ENCODE data around the gene KCTD1. TPM values are rescaled to one million over a fixed set of nuclear protein-coding genes. Genes with fewer than 3 reads are reported as not detected.

KCTD1 gene
- total RNA-seq, 1 donor from 2014 or later, result 29.5 TPM

GRCh38 chr18:26461405-26461804, 86.9 kb downstream of the KCTD1 start:
- DNase-seq (ENCODE audit: low spot score, unreplicated experiment), result no peak
- no peak for TF ChIP-seq CTCF (IDR thresholded peaks at IDR 0.05; ENCODE audit: unreplicated experiment)
- no peak overlapping the region for H3K27ac Mint-ChIP-seq
- peaks cover 24% of the 10 kb centered on the region for H3K36me3 Mint-ChIP-seq (ENCODE audit: insufficient read depth)
- H3K27me3 Mint-ChIP-seq, result no peaks in the 10 kb centered on the region
- H3K4me1 Mint-ChIP-seq (ENCODE audit: low read depth), result peaks cover 13% of the 10 kb centered on the region
- no peaks in the 10 kb centered on the region for H3K9me3 Mint-ChIP-seq (ENCODE audit: low read depth)
- no peak overlapping the region for H3K4me3 Mint-ChIP-seq (ENCODE audit: low read depth)

GRCh38 chr18:26460449-26461091, 87.8 kb downstream of the KCTD1 start:
- no peak for DNase-seq (ENCODE audit: low spot score, unreplicated experiment)
- Mint-ChIP-seq H3K27ac (no peak overlapping the region), H3K36me3 (ENCODE audit: insufficient read depth) (peaks cover 25% of the 10 kb centered on the region), H3K27me3 (no peaks in the 10 kb centered on the region), H3K4me3 (ENCODE audit: low read depth) (no peak overlapping the region), H3K4me1 (ENCODE audit: low read depth) (peaks cover 16% of the 10 kb centered on the region), H3K9me3 (ENCODE audit: low read depth) (no peaks in the 10 kb centered on the region)
- TF ChIP-seq CTCF (IDR thresholded peaks at IDR 0.05; ENCODE audit: unreplicated experiment), result no peak

- Mint-ChIP-seq H3K4me1 (ENCODE audit: low read depth) (peaks cover 16% of the 10 kb centered on the region), H3K36me3 (ENCODE audit: insufficient read depth) (peaks cover 23% of the 10 kb centered on the region)
Observed at GRCh38 chr18:26459884-26460283, 88.5 kb downstream of the KCTD1 start.

GRCh38 chr18:26459340-26459739, 89.0 kb downstream of the KCTD1 start:
- H3K9me3 Mint-ChIP-seq (ENCODE audit: low read depth), result no peaks in the 10 kb centered on the region
- peaks cover 16% of the 10 kb centered on the region for H3K4me1 Mint-ChIP-seq (ENCODE audit: low read depth)
- no peak for DNase-seq (ENCODE audit: low spot score, unreplicated experiment)
- peaks cover 25% of the 10 kb centered on the region for H3K36me3 Mint-ChIP-seq (ENCODE audit: insufficient read depth)
- TF ChIP-seq CTCF (IDR thresholded peaks at IDR 0.05; ENCODE audit: unreplicated experiment), result no peak
- no peak overlapping the region for H3K27ac Mint-ChIP-seq
- no peak overlapping the region for H3K4me3 Mint-ChIP-seq (ENCODE audit: low read depth)
- H3K27me3 Mint-ChIP-seq, result no peaks in the 10 kb centered on the region

More at GRCh38 chr18:26459884-26460283, 88.5 kb downstream of the KCTD1 start:
- DNase-seq (ENCODE audit: low spot score, unreplicated experiment), result no peak
- no peaks in the 10 kb centered on the region for H3K27me3 Mint-ChIP-seq
- TF ChIP-seq CTCF (IDR thresholded peaks at IDR 0.05; ENCODE audit: unreplicated experiment), result no peak
- H3K4me3 Mint-ChIP-seq (ENCODE audit: low read depth), result no peak overlapping the region
- H3K27ac Mint-ChIP-seq, result no peak overlapping the region
- H3K9me3 Mint-ChIP-seq (ENCODE audit: low read depth), result no peaks in the 10 kb centered on the region

- Mint-ChIP-seq H3K36me3 (ENCODE audit: insufficient read depth) (peaks cover 29% of the 10 kb centered on the region), H3K4me1 (ENCODE audit: low read depth) (peaks cover 17% of the 10 kb centered on the region), H3K9me3 (ENCODE audit: low read depth) (no peaks in the 10 kb centered on the region), H3K4me3 (ENCODE audit: low read depth) (no peak overlapping the region), H3K27ac (no peak overlapping the region), H3K27me3 (no peaks in the 10 kb centered on the region)
- DNase-seq (ENCODE audit: low spot score, unreplicated experiment), result no peak
- no peak for TF ChIP-seq CTCF (IDR thresholded peaks at IDR 0.05; ENCODE audit: unreplicated experiment)
Observed at GRCh38 chr18:26458526-26459232, 89.7 kb downstream of the KCTD1 start.

All from progenitor cell of endocrine pancreas (in vitro differentiated cells).